Neural cell (in vitro differentiated cells): ENCODE results near the gene ZNF507. TPM values are rescaled to one million over a fixed set of nuclear protein-coding genes. Genes with fewer than 3 reads are reported as not detected.

Experiments used
- H2AFZ ChIP-seq: fragments of 200-600, 300-800 bp; sonication (generic), shearing (Covaris generic); 2 replicates; pipeline ENCODE4 v1.6.0; 2014; ENCODE audit warnings: low read depth, mild to moderate bottlenecking, antibody characterized with exemption, low read length, moderate library complexity
- H3F3A ChIP-seq: fragments of 200-600 bp; shearing (Covaris generic); 2 replicates; pipeline ENCODE4 v1.6.1; 2016; ENCODE audit warnings: mild to moderate bottlenecking, moderate library complexity, mixed read lengths, antibody characterized with exemption, low read length; ENCODE audit not compliant: insufficient read depth, poor library complexity, severe bottlenecking
- H3K27ac ChIP-seq: fragments of 200-600, 300-800 bp; sonication (generic), shearing (Covaris generic); 2 replicates; pipeline ENCODE4 v1.5.1; 2014; ENCODE audit warnings: mild to moderate bottlenecking, low read length, moderate library complexity
- H3K27me3 ChIP-seq: fragments of 300-800, 200-600 bp; sonication (generic), shearing (Covaris generic); 2 replicates; pipeline ENCODE4 v1.6.0; 2014; ENCODE audit warnings: mild to moderate bottlenecking, low read depth, low read length, moderate library complexity; ENCODE audit not compliant: insufficient read depth
- H3K36me3 ChIP-seq: fragments of 300-800, 200-600 bp; sonication (generic), shearing (Covaris generic); 2 replicates; pipeline ENCODE4 v1.5.1; 2014; ENCODE audit warnings: mild to moderate bottlenecking, antibody characterized with exemption, low read length, moderate library complexity; ENCODE audit not compliant: insufficient read depth
- H3K4me2 ChIP-seq: fragments of 300-800, 200-600 bp; sonication (generic), shearing (Covaris generic); 2 replicates; pipeline ENCODE4 v1.6.0; 2014; ENCODE audit warnings: mild to moderate bottlenecking, low read length
- H3K4me3 ChIP-seq: fragments of 300-800, 200-600 bp; sonication (generic), shearing (Covaris generic); 2 replicates; pipeline ENCODE4 v1.5.1; 2014; ENCODE audit warnings: mild to moderate bottlenecking, low read length, moderate library complexity
- H3K79me2 ChIP-seq: fragments of 200-600 bp; shearing (Covaris generic); replicated peaks from 2 replicates; pipeline ENCODE4 v1.6.0; 2014; ENCODE audit warnings: mild to moderate bottlenecking, low read length, moderate library complexity; ENCODE audit not compliant: insufficient read depth
- H3K9ac ChIP-seq: fragments of 300-800, 200-600 bp; sonication (generic), shearing (Covaris generic); 2 replicates; pipeline ENCODE4 v1.6.1; 2016; ENCODE audit warnings: mild to moderate bottlenecking, low read length, mixed read lengths
- H3K9me2 ChIP-seq: fragments of 200-600 bp; shearing (Covaris generic); 2 replicates; pipeline ENCODE4 v1.6.1; 2016; ENCODE audit warnings: mild to moderate bottlenecking, low read length, mixed read lengths; ENCODE audit not compliant: insufficient read depth
- H3K9me3 ChIP-seq: fragments of 200-600, 300-800 bp; sonication (generic), shearing (Covaris generic); 2 replicates; pipeline ENCODE4 v1.6.1; 2016; ENCODE audit warnings: mild to moderate bottlenecking, mixed run types, low read length, moderate library complexity, mixed read lengths
- H4K20me1 ChIP-seq: fragments of 200-600 bp; shearing (Covaris generic); 2 replicates; pipeline ENCODE4 v1.6.1; 2016; ENCODE audit warnings: mild to moderate bottlenecking, mixed run types; ENCODE audit not compliant: insufficient read depth
- CTCF ChIP-seq: fragments of 450-650 bp; IDR thresholded peaks from 2 replicates; pipeline ENCODE4 v1.5.1; 2014; ENCODE audit warnings: antibody characterized with exemption, mild to moderate bottlenecking, moderate library complexity; ENCODE audit not compliant: poor library complexity, severe bottlenecking
- EP300 ChIP-seq: fragments of 450-650 bp; conservative IDR thresholded peaks from 2 replicates; pipeline ENCODE4 v1.6.1; 2014; ENCODE audit warnings: antibody characterized with exemption, mild to moderate bottlenecking, moderate library complexity; ENCODE audit not compliant: poor library complexity, severe bottlenecking
- EZH2 ChIP-seq: fragments of 200-600, 300-800 bp; shearing (Covaris generic), sonication (generic); IDR thresholded peaks from 2 replicates; pipeline ENCODE4 v1.6.1; 2014; ENCODE audit warnings: antibody characterized with exemption, low read length, borderline replicate concordance, mild to moderate bottlenecking; ENCODE audit not compliant: insufficient read depth, poor library complexity, severe bottlenecking
- MXI1 ChIP-seq: fragments of 450-650 bp; conservative IDR thresholded peaks from 2 replicates; pipeline ENCODE4 v1.6.1; 2014; ENCODE audit warnings: antibody characterized with exemption, mild to moderate bottlenecking; ENCODE audit not compliant: poor library complexity, severe bottlenecking
- POLR2AphosphoS5 ChIP-seq: IDR thresholded peaks from 2 replicates; pipeline ENCODE4 v1.6.1; 2012
- RAD21 ChIP-seq: fragments of 450-650 bp; conservative IDR thresholded peaks from 2 replicates; pipeline ENCODE4 v1.6.1; 2014; ENCODE audit warnings: antibody characterized with exemption, mild to moderate bottlenecking, moderate library complexity
- REST ChIP-seq: IDR thresholded peaks from 2 replicates; pipeline ENCODE4 v1.6.1; 2012; ENCODE audit warnings: borderline replicate concordance
- SMC3 ChIP-seq: fragments of 450-650 bp; conservative IDR thresholded peaks from 2 replicates; pipeline ENCODE4 v1.6.1; 2014; ENCODE audit warnings: antibody characterized with exemption, mild to moderate bottlenecking, moderate library complexity; ENCODE audit not compliant: poor library complexity
- TAF1 ChIP-seq: IDR thresholded peaks from 2 replicates; pipeline ENCODE4 v1.6.1; 2012; ENCODE audit warnings: low read depth
- polyA plus RNA-seq: library from polyadenylated mRNA; depleted of rRNA; stranded (reverse); fragments of >200 nt; gene quantifications from 2 replicates; pipeline ENCODE4 v1.2.3, GENCODE V29; 2014

ZNF507 gene
- polyA plus RNA-seq, 1 donor from 2014 or later, result 9.9 TPM

GRCh38 chr19:32403291-32403995, 58.0 kb downstream of the ZNF507 start:
- Histone ChIP-seq H3K79me2 (peaks cover 10% of the 10 kb centered on the region), H3F3A (no peaks in the 10 kb centered on the region), H3K4me2 (no peak overlapping the region), H3K9me2 (no peaks in the 10 kb centered on the region), H3K27ac (no peak overlapping the region), H3K4me3 (peak overlapping the region; percentile 94), H3K36me3 (no peaks in the 10 kb centered on the region), H3K27me3 (no peaks in the 10 kb centered on the region), H3K9me3 (no peaks in the 10 kb centered on the region), H3K9ac (no peak overlapping the region), H4K20me1 (no peaks in the 10 kb centered on the region), H2AFZ (no peak overlapping the region)
- no peak for TF ChIP-seq SMC3
- no peak for TF ChIP-seq POLR2AphosphoS5
- TF ChIP-seq TAF1, result no peak
- TF ChIP-seq MXI1, result no peak
- no peak for TF ChIP-seq RAD21
- TF ChIP-seq CTCF, result no peak
- TF ChIP-seq EP300, result no peak
- TF ChIP-seq EZH2, result no peak
- no peak for TF ChIP-seq REST

- Histone ChIP-seq H2AFZ (peak overlapping the region; percentile 89), H3K27ac (peak overlapping the region; percentile 83), H3K36me3 (no peaks in the 10 kb centered on the region), H3K9me3 (no peaks in the 10 kb centered on the region), H3K9me2 (no peaks in the 10 kb centered on the region), H3K4me2 (peak overlapping the region; percentile 67), H3F3A (no peaks in the 10 kb centered on the region), H3K9ac (peak overlapping the region; percentile 94), H3K79me2 (peaks cover 10% of the 10 kb centered on the region), H3K27me3 (no peaks in the 10 kb centered on the region), H4K20me1 (no peaks in the 10 kb centered on the region), H3K4me3 (peak overlapping the region; percentile 94)
- TF ChIP-seq SMC3 (no peak), CTCF (no peak), MXI1 (no peak), EZH2 (no peak), RAD21 (no peak), TAF1 (no peak), REST (no peak), POLR2AphosphoS5 (no peak), EP300 (no peak)
Observed at GRCh38 chr19:32404213-32404932, 59.0 kb downstream of the ZNF507 start.
